GM19239 (cell line): Measurements from ENCODE around the gene NLGN2.
"Not testable (repeated sequence)": the region's sequence is repeated elsewhere in the genome, so short reads cannot be mapped to it uniquely, and the experiment has no call there.

Source experiments
- DNase-seq: peaks from one replicate; pipeline ENCODE4 v3.0.0; 2011; ENCODE audit warnings: low spot score; ENCODE audit not compliant: insufficient read length
- FAIRE-seq: peaks from 2 replicates; lab custom pipeline; 2011; peaks lifted over from hg19 to GRCh38; lab: Jason Lieb, UNC

The NLGN2 gene

DNA sequence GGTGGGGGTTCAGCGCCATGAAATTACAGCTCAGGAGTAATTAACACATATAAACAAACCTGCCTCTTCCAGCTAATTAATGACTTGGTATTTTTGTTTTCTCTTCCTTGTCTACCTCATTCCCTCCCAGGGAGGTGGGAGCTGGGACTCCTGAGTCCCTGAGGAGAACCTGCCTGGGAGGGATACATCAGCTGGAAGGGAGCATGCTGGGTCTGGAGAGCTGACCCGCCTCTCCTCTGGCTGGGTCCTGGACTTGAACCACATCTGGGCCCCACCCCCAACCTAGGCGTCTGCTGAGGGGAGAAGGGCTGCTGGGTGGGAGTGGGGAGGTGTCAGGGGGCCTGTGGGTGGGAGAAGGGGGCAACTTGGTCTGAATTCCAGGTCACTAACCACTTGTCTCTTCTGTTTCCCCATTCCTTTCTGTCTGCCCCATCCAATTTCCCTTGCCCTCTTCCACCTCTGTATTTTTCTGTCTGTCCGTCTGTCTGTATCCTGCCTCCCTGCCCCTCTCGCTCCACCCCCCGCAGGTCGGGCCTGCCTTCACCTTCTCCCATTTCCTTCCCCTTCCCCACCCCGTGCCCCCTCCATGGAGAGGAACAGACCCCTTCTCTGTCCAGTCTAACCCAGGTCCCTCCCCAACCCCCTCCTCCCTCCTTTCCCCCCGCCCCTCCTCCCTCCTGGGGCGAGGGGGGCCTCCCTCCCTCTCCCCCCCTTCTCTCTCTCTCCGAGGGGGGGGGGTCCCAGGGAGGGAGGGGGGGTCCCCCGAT is at the start of gene NLGN2:
NLGN2 (plus strand) TSS at position 361 of the 767 bp plus-strand sequence. CDS start 411 bp downstream, outside the sequence.
- FAIRE-seq (no peak), DNase-seq (no peak)

DNA sequence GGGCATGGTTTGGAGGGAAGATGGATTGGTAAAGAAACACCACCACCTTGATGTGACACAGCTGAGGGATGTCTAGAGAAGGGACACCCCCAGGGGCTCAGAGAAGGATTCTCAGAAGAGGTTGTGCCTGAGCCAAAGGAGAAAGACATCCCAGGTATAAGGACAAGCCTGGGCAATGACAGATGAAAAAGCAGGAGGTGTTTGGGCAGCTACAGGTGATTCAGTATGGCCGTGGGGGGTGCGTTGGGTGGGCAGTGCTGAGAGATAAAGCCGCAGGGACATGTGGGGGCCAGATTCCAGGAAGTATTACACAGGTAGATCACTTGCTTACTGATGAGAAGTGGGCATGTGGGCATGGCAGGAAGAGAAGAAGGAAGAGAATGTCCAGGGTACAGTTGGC is 45.7 kb upstream of the NLGN2 start:
- no peak for DNase-seq
- FAIRE-seq = no peak

DNA sequence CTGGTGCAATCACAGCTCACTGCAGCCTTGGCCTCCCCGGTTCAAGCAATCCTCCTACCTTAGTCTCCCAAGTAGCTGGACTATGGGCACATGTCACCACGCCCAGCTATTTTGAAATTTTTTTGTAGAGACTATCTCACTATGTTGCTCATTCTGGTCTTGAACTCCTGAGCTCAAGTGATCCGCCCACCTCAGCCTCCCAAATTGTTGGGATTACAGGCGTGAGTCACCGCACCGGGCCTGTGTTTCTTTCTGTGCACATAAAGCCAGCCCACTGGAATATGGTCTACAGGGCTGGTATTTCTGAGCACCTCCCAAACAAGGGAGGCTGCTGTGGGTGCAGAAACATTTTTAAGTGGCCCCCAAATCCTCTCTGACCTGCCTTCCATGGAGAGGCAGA is 44.3 kb upstream of the NLGN2 start:
- DNase-seq = no peak
- FAIRE-seq = no peak

DNA sequence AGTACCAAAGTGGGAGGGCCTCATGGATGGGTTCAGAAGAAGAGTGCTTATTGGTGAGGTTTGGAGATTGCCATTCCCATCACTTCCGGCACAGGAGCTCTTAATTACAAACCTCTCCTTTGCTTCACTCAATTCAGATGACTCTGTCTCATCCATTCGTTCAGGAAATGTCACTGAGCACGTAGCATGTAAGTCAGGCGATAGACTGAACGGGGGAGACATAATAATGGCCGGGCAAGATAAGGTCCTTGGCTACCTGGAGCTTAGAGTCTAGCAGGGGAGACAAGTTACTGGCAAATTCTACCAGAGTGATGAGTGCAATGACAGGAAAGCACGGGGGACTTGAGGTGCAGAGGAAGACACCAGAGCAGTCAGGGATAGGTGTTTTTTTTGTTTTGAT is 41.7 kb upstream of the NLGN2 start:
- FAIRE-seq, DNase-seq: not testable (repeated sequence)

DNA sequence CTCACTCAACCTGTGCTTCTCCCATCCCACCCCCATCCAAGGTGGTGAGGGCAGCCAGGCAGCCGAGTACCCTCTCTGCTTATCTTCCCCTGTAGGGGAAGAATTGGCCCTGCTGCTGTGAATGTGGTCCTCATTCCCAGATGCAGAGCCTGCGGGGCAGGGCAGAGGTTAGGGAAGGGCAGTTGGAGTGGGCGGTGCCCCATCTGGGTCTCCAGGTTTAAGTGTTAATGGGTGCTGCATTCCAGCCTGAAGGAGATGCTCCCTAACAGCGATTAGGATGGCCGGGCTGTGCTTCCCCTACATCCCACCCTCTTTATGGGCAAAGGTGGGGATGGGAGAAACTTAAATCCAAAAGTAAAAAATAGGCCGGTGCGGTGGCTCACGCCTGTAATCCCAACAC is 40.6 kb upstream of the NLGN2 start:
- FAIRE-seq (no peak), DNase-seq (no peak)

DNA sequence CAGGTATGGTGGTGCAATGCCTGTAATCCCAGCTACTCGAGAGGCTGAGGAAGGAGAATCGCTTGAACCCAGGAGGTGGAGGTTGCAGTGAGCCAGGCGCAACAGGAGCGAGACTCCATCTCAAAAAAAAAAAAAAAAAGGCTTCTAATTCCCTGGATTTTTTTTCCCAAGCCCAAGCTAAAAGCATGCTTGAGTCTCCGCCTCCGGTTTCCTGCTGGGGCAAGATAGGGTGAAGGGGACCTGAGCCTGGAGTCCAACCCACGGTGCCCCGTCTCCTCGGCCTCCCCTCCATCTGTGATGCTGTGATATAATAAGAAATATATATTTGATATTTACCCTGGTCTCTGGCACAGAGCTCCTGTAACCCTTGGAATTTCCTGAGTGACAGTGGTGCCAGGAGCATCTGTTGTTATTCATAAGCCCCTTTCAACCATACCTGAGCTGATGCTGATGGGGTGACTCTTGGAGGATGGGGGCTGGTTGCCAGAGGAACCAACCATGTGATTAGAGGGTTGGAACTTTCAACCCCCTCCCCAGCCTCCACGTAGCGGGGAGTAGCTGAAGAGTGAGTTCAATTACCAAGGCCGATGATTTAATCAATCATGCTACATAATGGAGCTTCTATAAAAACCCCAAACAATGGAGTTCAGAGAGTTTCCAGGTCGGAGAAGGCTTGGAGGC is 39.6 kb upstream of the NLGN2 start:
- DNase-seq (no peak), FAIRE-seq (no peak)

DNA sequence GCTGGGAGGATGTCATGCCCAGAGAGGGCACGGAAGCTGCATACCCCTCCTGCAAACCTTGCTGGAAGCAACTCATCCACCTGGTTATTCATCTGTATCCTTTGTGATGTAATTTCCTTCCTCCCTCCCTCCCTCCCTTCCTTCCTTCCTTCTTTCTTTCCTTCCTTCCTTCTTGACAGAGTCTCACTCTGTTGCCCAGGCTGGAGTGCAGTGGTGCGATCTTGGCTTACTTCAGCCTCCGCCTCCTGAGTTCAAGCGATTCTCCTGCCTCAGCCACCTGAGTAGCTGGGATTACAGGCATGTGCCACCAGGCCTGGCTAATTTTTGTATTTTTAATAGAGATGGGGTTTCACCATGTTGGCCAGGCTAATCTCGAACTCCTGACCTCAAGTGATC is 39.0 kb upstream of the NLGN2 start:
- not testable (repeated sequence) for FAIRE-seq, DNase-seq

DNA sequence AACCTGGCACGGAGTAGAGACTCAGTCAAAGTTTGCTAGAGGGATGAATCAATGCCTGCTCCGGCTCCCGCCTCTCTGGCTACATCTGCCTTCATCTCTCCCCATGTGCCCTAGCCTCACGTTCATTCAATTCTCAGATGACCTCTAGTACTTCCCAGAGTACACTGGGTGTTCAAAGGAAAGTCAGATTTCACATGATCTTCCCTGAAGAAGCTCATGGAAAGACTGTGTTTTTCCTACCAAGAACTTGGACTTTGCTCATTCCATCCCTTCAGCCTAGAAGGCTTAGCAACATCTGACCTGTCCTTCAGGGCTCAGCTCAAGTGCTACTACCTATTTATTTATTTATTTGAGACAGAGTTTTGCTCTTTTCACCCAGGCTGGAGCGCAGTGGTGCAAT is 37.8 kb upstream of the NLGN2 start:
- DNase-seq = no peak
- FAIRE-seq = no peak

DNA sequence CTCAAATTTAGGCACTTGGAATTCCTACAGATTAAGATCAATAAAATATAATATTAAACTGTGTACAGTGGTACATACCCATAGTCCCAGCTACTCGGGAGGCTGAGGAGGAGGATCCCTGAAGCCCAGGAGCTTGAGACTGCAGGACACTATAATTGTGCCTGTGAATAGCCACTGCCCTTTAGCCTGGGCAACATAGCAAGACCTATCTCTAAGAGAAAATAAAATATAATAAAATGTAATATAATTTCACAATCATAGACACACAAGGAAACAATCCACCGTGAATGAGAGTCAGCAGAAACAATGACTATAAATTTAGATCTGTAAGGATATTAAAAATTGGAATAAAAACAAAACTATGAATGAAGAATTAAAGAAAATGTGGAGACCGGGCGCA is 36.8 kb upstream of the NLGN2 start:
- no peak for FAIRE-seq
- no peak for DNase-seq

DNA sequence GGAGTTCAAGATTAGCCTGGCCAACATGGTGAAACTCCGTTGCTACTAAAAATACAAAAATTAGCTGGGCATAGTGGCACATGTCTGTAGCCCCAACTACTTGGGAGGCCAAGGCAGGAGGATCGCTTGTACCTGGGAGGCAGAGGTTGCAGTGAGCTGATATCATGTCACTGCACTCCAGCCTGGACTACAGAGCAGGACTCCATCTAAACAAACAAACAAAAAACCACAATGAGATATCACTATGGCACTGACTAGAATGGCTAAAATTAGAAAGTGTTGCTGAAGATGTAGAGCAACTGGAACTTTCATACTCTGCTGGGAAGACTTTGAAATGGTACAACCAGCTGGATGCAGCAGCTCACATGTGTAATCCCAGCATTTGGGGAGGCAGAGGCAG is 33.3 kb upstream of the NLGN2 start:
- no peak for FAIRE-seq
- DNase-seq = no peak

DNA sequence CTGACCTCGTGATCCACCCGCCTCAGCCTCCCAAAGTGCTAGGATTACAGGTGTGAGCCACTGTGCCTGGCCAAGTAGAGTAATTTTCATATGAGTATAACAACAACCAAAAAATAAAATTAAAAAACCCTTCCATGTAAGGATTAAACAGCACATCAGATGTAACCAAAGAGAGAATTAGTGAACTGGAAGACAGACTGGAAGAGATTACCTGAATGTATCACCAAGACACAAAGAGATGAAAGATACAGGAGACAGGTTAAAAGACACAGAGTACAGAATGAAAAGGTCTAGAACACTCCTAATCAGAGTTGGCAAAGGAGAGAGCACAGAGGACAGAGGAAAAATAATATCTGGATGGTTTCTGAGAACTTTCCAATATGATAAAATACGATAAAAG is 28.5 kb upstream of the NLGN2 start:
- DNase-seq = no peak
- FAIRE-seq = no peak

DNA sequence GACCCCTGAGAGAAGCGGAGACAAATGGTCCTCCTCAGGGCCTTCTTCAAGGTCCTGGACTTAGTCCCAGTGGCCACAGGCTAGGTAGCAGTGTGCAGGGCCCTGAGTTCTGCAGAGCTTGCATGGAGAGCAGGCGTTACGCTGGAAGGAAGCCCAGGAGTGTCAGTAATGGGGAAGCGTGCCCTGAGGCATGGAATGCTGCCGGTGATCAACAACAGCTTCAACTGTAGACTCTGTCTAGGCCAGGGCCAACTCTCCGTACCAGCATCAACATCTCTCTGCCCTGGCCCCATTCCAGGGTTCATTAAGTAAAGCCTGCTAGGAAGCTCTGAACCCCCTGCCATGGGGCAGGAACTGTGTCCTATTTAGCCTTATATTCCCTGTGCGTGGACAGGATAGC is 27.3 kb upstream of the NLGN2 start:
- DNase-seq = no peak

DNA sequence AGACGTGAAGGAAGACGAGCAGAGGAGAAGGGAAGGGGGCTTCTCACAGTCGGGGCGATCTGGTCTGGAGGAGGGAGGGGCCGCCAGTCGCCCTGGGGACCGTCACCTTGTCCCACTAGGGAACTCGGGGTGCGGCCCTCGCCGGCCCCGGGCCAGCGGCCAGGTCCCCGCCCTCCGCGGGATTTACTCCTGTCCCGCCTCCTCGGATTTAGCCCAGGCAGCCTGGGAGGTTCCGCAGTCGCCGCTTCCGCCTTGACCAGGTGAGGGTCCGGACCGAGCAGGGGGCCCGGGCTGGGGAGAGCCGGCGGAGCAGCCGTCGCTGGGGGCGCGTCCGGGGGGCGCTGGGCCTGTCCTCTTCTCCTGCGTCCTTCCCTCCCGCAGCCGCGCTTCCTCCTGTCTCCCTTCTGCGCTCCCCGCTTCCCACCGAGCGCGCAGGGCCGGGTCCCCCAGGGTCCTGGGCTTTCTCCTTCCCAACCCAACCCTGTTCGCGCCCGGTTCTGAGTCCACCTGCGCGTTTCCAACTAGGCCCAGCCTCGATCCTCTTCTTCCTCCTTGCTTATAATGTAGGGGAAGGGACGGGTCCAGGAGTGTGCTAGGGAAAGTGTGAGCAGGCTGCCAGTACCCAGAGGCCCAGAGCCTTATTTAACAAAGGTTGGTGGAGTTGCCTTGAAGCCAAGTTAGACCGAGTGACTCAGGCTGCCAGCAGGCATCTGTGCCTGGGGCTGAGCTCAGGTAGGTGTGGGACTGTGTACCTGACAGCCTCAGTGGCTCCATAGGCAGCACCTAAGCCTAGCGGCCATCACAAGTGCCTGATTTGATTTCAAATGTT is 26.6 kb upstream of the NLGN2 start, which contains the start of gene TNK1:
TNK1 (plus strand) TSS at position 235 of the 829 bp plus-strand sequence. CDS start 1,838 bp downstream, outside the sequence.
- FAIRE-seq (no peak), DNase-seq (no peak)

More for the DNA sequence above, 27.3 kb upstream of the NLGN2 start:
- FAIRE-seq = no peak

DNA sequence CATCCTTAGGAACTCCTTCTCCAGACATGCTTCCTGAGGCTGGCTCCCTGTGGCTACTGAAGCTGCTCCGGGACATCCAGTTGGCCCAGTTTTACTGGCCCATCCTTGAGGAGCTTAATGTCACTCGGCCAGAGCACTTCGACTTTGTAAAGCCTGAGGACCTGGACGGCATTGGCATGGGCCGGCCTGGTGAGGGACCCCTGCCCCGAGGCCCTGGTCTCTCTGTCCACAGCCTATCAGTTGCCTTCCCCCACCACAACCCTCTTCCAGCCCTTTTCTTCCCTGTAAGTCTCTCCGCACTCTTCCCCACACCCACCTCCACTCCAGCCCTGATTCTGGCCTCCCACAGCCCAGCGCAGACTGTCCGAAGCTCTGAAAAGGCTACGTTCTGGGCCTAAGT is 24.7 kb upstream of the NLGN2 start:
- FAIRE-seq (no peak), DNase-seq (no peak)

DNA sequence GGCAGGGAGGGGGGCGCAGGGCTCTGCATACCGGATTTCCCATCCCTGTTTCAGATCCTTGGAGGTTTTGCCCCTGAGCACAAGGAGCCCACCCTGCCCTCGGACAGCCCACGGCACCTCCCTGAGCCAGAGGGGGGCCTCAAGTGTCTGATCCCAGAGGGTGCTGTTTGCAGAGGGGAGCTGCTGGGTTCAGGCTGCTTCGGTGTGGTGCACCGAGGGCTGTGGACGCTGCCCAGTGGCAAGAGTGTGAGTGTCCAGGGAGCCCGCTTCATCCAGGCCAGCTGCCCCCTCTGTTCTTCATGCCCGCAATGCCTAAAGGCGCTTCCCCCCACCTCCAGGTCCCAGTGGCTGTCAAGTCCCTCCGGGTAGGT is 24.3 kb upstream of the NLGN2 start:
- FAIRE-seq = no peak

DNA sequence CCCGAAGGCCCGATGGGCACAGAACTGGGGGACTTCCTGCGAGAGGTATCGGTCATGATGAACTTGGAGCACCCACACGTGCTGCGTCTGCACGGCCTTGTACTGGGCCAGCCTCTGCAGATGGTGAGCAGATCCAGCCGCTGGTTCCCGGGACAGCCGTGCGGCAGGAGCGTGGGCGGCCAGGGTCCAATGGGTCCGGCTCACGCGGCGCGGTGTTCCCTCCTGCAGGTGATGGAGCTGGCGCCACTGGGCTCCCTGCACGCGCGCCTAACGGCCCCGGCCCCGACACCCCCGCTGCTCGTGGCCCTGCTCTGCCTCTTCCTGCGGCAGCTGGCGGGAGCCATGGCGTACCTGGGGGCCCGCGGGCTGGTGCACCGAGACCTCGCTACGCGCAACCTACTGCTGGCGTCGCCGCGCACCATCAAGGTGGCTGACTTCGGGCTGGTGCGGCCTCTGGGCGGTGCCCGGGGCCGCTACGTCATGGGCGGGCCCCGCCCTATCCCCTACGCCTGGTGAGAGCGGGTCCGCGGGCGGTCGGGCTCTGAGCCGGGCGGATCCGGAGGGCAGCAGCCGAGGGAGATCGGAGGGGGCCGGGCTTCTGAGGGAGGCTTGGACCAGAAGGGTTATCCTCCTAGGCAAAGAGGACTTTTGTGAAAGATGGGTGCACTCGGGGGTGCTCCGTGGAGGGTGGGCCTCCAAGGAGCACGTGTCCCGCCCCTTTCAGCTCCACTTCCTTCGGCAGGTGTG is 23.7 kb upstream of the NLGN2 start:
- peak; percentile 65 for FAIRE-seq
- peak; percentile 95 for DNase-seq

More for the DNA sequence above, 24.3 kb upstream of the NLGN2 start:
- no peak for DNase-seq

DNA sequence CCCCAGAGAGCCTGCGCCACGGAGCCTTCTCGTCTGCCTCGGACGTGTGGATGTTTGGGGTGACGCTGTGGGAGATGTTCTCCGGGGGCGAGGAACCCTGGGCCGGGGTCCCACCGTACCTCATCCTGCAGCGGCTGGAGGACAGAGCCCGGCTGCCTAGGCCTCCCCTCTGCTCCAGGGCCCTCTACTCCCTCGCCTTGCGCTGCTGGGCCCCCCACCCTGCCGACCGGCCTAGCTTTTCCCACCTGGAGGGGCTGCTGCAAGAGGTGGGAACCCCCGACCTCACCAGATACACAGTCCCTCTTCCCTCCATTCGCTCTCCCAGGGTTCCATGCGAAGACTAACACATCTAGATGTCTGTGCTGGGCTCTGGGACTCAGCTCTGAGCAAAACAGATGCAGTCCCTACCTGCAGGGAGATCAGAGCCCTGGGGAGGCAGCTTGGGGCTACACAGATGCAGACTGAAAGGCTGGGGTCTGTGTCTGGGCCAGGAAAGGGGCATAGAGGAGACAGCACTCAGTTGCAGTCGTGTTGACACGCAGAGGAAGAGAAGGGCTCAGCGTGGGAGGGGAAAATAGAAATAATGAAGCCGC is 23.1 kb upstream of the NLGN2 start:
- no peak for FAIRE-seq

DNA sequence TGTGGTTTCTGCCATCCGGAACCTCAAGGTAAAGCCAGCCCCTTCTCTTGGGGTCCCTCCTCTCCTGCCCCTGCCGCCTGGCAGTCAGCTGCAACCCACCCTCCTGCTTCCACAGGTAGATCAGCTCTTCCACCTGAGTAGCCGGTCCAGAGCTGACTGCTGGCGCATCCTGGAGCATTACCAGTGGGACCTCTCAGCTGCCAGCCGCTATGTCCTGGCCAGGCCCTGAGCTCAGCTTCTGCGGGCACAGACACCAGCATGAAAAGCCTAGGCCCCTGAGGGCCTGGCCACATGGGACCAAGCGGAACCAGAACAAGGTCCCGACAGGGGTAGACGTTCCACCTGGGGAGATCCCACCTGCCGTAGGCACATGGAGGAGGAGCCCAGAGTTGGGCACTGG is 18.8 kb upstream of the NLGN2 start:
- DNase-seq (no peak), FAIRE-seq (no peak)

More for the DNA sequence above, 23.1 kb upstream of the NLGN2 start:
- no peak for DNase-seq
